HG02759 (cell line): ENCODE results near the gene PRKAR1B.
"Not testable (repeated sequence)": the region's sequence is repeated elsewhere in the genome, so short reads cannot be mapped to it uniquely, and the experiment has no call there.

ENCODE experiments used
- ATAC-seq: cut with Tn5 transposase; IDR thresholded peaks from one replicate; pipeline ENCODE4 v1.9.1; 2021; ENCODE audit warnings: mild to moderate bottlenecking, moderate library complexity; ENCODE audit not compliant: unreplicated experiment

Gene PRKAR1B

DNA sequence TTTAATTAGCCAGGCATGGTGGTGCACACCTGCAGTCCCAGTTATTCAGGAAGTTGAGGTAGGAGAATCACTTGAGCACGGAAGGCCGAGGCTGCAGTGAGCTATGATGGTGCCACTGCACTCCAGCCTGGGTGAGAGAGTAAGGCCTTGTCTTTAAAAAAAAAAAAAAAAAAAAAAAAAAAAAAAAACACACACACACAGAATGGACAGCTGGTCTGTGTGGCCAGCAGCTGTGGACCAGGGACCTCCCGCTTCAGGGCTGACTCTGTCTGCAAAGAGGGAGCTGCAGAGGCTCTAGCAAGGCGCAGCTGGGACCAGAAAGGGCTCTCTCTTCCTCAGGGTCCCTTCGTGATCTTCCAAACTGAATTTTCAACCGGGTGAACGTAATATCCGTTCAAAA is 54.2 kb downstream of the PRKAR1B start:
- ATAC-seq, result no peak

DNA sequence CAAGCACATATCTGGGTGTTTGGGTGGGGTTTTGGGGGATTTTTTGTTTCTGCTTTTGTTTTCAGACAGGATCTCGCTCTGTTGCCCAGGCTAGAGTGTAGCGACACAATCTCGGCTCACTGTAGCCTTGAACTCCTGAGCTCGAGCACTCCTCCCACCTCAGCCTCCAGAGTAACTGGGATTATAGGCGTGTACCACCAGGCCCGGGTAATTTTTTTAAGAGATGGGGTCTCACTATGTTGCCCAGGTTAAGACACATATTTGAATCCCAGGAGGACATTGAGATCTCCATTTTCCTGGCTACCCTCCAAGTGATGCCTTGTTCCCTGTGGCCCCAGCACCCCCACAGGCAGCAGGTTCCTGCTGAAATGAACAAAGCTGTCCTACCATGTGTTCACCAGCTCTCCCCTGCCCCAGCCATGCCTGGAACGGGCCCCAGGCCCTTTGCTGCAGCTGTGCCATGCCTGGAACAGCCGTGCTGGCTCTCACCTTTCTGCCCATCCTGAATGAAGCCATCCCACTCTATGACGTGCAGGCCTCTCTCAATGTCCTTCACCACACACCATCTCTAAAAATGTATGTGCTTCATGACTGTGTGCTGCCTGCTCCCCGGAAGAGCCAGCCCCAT is 55.6 kb downstream of the PRKAR1B start:
- ATAC-seq, result no peak

DNA sequence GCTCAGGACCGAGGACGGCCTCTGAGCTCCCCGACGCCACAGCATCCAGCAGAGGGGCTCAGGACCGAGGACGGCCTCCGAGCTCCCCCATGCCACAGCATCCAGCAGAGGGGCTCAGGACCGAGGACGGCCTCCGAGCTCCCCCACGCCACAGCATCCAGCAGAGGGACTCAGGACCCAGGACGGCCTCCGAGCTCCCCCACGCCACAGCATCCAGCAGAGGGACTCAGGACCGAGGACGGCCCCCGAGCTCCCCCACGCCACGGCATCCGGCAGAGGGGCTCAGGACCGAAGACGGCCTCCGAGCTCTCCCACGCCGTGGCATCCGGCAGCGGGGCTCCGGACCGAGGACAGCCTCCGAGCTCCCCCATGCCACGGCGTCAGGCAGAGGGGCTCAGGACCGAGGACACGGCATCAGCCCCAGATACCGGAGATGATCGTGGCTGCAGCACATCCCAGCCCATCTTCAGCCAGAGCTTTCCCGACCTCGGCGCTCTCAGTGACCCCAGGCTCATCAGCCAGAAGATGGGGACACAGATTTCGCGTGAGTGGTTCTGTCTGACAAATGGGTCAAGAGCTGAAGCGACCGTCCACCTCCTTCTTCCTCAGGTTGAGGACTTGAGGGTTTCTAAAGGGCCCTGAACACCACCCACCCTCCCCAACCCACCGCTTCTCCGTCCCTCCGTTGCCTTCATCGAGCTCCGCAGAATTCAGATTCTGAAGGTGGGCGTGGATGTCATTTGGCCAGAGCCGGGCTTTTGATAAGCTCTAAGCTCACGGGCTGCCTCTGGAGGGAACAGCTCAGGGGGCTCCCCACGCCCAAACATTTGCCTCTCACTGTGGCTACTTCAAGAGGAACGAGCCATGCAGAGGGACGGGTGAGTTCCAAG is 56.3 kb downstream of the PRKAR1B start:
- ATAC-seq, result no peak

DNA sequence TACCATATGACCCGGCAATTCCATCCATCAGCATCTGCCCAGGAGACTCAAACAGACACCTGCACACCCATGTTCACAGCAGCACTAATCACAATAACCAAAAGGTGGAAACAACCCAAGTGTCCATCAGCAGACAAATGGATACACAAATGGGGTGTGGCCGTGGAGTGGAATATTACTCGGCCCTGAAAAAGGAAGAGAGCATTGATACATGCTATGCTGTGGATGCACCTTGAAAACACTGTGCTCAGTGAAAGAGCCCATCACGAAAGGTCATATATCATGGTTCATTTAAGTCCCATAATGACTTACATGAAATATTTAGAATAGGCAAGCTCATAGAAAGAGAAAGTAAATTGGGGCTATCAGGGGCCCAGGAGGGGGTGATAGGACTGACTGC is 58.1 kb downstream of the PRKAR1B start:
- ATAC-seq, result no peak

- ATAC-seq, result no peak
Measured at GRCh38 chr7:668139-668931, 58.7 kb downstream of the PRKAR1B start.

DNA sequence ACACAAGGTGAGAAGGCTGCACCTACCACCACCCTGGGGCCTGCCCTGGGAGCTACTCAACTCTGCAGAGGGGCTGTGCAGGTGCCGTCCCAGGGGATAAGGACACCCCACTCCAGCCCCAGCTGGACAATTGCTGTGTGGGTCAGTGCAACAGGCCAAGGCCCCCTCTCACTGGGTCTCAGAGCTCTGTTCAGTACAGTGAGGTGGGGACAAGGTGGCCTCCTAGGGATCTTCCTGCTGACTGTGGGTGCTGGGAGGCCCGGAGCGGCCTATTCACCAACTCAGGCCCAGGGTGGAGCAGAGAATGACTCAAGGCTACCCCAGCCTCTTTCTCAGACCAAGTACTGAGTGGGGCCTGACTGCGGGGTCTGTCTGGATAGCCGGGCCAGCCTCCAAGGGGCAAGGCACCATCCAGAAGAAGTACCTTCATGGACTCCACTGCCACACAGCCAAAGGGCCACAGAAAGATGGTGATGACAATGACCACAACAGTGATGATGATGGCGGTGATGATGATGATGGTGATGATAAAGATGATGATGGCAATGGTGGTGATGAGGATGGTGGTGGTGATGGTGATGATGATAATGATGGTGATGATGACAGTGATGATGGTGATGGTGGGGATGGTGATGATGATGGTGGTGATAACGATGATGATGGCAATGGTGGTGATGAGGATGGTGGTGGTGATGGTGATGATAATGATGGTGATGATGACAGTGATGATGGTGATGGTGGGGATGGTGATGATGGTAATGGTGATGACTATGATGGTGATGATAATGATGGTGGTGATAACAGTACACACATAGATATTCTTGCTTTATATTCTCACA is 60.4 kb downstream of the PRKAR1B start:
- ATAC-seq, result no peak

DNA sequence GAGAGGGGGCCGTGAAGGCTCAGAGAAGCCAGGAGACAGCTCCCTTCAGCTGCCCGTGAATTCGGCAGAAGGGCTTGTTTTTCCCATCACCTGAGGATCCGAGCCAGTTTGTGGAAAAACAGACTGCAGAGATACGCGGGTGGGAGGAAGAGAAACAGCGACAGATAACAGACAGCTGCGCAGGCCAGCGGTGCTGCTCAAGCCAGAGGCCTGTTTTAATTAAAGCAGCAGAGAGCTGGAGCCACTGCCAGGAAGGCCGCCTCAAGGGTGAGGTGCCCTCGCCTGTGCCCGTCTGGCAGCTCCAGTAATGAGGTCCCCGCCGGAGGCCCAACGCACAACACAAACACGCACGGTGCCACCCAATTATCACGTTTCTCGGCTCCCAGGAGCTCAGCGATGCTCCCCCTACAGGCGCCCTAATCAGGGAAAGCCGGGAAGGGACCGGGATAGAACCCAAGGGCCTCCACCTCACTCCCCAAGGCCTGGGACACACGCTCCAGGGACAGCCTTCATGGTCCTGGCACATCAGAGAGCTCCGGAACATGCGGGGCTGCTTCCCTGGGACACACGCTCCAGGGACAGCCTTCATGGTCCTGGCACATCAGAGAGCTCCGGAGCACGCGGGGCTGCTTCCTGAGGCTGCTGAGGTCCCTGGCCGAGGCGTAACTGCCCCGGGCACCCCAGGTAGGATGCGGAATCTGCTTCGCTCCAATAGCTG is 61.2 kb downstream of the PRKAR1B start:
- ATAC-seq, result no peak

DNA sequence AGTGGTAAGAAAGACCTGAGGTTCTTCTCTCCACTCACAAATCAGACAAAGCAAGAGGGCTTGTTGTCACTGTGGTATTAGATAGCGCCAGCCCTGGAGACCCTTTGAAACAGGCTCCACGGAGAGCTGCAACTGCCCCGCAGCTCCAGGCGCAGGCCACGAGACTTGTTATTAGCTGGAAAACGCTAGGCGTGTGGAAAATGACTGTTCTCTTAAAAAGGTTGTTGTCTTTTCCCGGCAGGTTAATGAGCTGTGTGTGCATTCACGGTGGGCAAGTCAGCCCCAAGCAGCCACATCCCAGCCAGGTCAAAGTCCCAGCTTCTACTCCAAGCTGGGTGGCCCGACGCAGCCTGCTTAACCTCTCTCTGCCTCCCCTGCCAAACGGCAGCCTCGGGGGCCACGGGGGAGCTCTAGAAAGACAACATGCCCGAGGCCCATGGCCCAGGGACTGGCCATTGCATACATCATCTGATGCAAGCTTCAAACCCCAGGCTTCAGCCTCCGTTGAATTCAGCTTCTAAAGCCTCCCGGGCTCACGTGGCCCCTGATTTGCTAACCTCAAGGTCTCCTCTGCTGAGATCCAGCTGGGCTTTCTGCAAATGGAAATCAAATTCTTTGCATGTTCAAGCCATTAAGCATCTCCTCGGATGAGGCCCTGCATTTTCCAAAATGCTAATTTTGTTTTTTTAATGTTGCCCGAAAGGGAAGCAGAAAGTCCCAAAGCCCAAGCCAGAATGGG is 61.9 kb downstream of the PRKAR1B start:
- ATAC-seq, result no peak

- no peak for ATAC-seq
Measured at GRCh38 chr7:664402-664775, 62.7 kb downstream of the PRKAR1B start.

GRCh38 chr7:662576-662975 is 64.5 kb downstream of the PRKAR1B start:
- ATAC-seq, result no peak

DNA sequence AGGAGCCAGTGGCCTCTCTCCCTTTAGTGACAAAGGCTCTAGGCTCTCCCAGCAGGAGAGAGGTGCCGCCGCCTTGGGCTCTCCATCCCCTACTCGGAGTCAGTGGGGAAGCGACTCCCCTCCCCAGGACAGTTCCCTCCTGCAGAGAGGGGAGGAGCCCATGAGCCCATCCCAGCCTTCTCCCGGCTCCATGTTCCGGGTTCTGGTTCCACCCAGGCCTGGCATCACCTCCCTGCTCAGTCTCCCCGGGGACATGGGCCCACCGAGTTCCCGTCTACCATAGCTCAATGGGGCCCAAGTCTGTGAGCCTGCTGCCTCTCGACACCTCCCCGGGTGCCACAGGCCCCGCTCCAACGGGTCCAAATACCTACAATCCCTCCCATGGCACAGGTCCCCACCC is 67.1 kb downstream of the PRKAR1B start:
- no peak for ATAC-seq

DNA sequence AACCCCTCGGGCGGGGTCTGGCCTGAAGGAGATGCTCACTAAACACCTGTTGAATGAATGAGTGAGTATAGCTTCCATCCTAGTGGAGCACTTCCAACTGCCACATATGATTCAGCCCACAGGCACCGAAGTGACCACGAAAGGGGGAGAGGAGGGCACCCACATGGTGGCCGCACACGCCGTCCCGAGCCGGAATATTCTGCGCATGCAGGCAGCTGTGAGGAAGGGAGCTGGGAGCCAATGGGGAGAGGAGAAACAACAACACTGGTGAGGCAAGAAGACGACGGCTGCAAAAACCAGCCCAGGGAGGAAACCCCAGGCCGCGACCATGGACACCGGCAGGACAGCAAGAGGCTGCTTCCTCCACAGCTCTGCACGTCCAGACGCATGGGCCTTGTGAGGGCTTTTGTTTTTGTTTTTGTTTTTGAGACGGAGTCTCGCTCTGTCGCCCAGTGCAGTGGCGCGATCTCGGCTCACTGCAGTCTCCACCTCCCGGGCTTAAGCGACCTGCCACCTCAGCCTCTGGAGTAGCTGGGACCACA is 67.7 kb downstream of the PRKAR1B start:
- no peak for ATAC-seq

- ATAC-seq, result no peak
Measured at GRCh38 chr7:657565-658119, 69.4 kb downstream of the PRKAR1B start.

DNA sequence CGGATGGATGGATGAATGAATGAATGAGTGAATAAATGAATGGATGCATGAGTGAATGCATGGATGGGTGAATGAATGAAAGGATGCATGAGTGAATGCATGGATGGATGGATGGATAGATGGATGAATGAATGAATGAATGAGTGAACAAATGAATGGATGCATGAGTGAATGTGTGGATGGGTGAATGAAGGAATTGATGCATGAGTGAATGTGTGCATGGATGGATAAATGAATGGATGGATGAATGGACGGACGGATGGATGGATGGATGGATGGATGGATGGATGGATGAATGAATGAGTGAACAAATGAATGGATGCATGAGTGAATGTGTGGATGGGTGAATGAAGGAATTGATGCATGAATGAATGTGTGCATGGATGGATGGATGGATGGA is 70.1 kb downstream of the PRKAR1B start:
- not testable (repeated sequence) for ATAC-seq

GRCh38 chr7:655758-656157 is 71.3 kb downstream of the PRKAR1B start:
- ATAC-seq, result no peak

- ATAC-seq, result no peak
Measured at GRCh38 chr7:653829-654764, 73.0 kb downstream of the PRKAR1B start.

- no peak for ATAC-seq
Measured at GRCh38 chr7:652881-653280, 74.2 kb downstream of the PRKAR1B start.

GRCh38 chr7:652167-652566 is 74.9 kb downstream of the PRKAR1B start:
- ATAC-seq, result not testable (repeated sequence)
